ENCODE results near the gene LIN52.

LIN52 gene

GRCh38 chr14:74135426-74135825 lies 50.7 kb downstream of the LIN52 start:
- no peak for TF ChIP-seq CTCF (conservative IDR thresholded peaks at IDR 0.05)
- TF ChIP-seq ZFX (IDR thresholded peaks at IDR 0.05): no peak
- H3K27ac ChIP-seq: no peak overlapping the region

GRCh38 chr14:74140374-74140850 lies 55.7 kb downstream of the LIN52 start:
- no peak overlapping the region for H3K27ac ChIP-seq
- TF ChIP-seq ZFX (IDR thresholded peaks at IDR 0.05) (no peak), CTCF (conservative IDR thresholded peaks at IDR 0.05) (no peak)

- TF ChIP-seq CTCF (conservative IDR thresholded peaks at IDR 0.05): no peak
- no peak overlapping the region for H3K27ac ChIP-seq
Observed at GRCh38 chr14:74141703-74142102, 56.9 kb downstream of the LIN52 start.

- no peak for TF ChIP-seq CTCF (conservative IDR thresholded peaks at IDR 0.05)
- TF ChIP-seq ZFX (IDR thresholded peaks at IDR 0.05): no peak
Observed at GRCh38 chr14:74142523-74142922, 57.8 kb downstream of the LIN52 start.

GRCh38 chr14:74144789-74145188 lies 60.0 kb downstream of the LIN52 start:
- H3K27ac ChIP-seq: no peak overlapping the region
- TF ChIP-seq ZFX (IDR thresholded peaks at IDR 0.05) (no peak), CTCF (conservative IDR thresholded peaks at IDR 0.05) (no peak)

More at GRCh38 chr14:74142523-74142922, 57.8 kb downstream of the LIN52 start:
- H3K27ac ChIP-seq: no peak overlapping the region

- no peak overlapping the region for H3K27ac ChIP-seq
- TF ChIP-seq CTCF (conservative IDR thresholded peaks at IDR 0.05) (no peak), ZFX (IDR thresholded peaks at IDR 0.05) (no peak)
Observed at GRCh38 chr14:74147571-74147970, 62.8 kb downstream of the LIN52 start.

GRCh38 chr14:74148705-74149104 lies 63.9 kb downstream of the LIN52 start:
- H3K27ac ChIP-seq: no peak overlapping the region
- no peak for TF ChIP-seq ZFX (IDR thresholded peaks at IDR 0.05)
- TF ChIP-seq CTCF (conservative IDR thresholded peaks at IDR 0.05): no peak

Data from C4-2B (cell line).